Measurements from ENCODE around the gene IL36B.

Gene IL36B

DNA sequence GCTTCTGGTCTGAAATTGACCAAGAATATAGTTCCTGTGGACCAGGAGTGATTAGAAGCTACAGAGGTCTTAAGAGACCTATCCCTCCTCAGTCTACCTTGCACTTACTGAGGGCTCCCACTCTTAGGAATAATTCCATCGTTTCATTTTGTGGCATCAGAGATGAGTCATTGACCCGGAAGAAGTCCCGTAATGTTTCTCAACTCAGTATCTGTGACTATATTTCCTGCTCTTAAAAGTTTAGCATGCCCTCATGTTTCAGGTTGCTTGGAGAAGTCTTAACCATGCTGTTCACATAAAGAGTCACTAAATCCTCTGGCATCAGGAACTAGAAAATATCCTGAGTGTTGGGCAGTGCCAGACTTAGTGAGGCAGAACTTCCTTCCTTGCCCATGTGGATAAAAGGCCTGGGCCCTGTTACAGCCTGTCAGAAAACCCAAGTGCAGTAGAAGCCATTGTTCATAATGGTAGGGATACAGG lies 47.6 kb downstream of the IL36B start, which contains the start of gene IL36A:
Gene IL36A, plus strand, starts transcription at position 430 of the 480 bp plus-strand sequence. CDS start 413 bp downstream, outside the sequence.
- no peak for DNase-seq

DNA sequence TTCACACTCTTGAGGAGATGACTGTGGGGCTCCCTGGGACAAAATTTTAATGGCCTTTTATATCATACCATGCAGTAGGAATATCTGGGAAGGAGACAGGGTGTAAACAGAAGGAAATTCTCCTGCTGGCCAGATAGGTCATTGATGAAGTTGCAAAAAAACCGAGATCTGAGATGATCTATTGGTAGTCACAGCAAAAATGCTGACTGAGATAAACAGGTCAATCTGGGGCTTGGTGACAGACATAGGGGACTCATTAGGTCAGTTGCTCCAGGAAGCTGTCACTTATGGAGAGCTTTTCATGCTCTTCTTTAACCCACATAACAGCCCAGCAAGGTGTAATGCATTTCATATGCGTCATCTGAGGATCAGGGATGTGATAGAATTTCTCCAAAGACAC lies 50.0 kb downstream of the IL36B start:
- no peak for DNase-seq

DNA sequence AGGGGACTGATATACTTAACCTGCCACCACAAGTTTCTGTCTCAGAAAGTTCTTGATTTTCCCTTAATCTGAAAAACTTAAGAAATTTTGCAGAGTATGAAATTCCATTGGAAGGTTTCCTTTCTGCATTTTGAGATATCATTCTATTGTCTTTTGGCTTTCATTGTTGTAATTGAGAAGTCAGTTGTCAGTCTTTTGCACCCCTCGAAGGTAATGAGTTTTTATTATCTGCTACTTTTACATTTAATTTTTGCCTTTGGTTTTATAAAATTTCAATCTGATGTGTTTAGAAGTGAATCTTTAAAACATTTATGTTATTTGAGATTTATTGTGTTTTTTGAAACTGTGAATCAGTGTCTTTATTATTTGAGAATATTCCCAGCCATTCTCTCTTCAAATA lies 52.2 kb downstream of the IL36B start:
- no peak for DNase-seq

DNA sequence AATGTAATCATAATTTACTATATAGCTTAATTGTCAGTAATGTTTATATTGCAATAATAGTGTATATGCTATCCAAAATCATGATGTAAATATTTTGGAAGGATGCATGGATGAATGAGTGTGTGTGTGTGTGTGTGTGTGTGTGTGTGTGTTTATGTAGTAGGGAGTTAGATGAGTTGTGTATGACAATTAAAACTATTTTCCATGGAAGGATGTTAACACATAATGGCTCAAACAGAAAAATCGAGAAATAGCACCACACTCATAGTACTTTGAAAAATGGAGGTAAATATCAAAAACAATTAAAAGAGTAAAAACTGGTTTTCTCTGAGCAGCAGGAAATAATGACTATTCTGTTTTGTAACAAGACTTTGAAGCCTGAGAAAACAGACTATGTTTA lies 55.5 kb downstream of the IL36B start:
- DNase-seq: no peak

DNA sequence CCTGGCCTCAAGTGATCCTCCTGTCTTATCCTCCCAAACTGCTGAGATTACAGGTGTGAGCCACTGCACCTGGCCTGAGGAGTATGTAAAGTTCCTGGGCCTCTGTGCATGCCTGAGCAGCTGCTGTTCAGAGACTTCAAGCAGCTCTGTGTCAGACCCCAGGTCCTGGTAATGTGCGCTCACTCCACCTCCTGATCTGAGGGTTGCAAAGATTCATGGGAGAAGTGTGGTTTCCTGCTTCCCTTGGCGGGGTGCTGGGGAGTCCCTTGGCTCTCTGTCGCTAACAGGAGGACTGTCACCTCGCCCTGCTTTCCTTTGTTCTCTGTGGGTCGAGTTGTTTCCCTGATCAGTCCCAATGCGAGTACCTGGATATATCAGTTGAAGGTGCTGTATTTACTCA lies 56.0 kb downstream of the IL36B start:
- peak; percentile 66 for DNase-seq

DNA sequence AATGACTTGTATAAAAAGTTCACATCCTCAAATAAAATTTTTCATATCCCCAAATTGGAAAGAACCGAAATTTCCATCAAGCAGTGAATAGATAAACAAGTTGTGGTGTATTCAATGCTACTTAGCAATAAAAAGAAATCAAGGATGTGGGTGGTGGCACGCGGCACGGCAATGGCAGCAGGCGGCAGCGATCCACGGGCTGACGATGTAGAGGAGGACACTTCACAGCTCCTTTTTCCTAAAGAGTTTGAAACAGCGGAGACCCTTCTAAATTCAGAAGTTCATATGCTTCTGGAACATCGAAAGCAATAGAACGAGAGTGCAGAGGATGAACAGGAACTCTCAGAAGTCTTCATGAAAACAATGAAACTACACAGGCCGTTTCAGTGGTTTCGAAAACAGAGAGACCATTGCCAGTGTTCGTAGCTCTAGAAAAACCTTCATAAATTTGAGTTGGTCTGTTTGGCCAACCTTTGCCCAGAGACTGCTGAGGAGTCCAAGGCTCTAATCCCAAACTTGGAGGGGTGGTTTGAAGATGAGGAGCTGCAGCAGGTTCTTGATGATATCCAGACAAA lies 57.2 kb downstream of the IL36B start:
- peak; percentile 15 for DNase-seq

DNA sequence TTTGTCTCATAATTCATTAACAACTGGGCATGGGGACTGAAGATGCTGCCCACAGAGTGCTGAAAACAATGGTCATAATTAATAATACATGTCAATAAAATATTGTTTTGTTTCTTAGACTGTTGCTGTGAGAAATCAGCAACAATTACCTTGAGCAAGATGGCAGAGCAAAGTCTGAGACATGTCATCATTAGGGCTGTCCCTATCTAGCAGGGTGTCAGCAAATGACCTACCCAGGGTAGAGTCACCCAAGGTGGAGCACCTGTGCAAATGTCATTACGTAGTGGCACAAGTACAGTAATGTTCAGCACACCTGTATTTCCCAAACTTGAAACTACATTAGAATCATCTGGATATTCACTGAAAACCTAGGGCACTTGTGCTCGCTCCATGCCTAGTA lies 58.0 kb downstream of the IL36B start:
- no peak for DNase-seq

DNA sequence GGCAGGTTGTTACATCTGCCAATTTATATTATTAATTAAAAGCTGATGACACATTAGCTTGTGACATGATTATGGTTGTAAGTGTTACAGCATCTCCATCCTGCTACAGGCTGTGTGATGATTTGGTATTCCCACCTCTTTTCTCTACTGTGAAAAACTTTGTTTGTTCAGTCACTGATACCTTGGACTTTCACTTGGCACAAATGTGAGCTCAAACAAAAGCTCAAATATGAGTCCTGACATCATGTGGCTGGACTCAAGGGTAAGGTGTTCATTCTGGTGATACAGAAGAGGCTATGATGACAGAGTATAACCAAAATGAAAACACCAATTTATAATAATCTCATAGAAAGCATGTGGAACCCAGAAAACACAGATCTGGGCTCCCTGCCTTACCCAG lies 58.8 kb downstream of the IL36B start:
- no peak for DNase-seq

DNA sequence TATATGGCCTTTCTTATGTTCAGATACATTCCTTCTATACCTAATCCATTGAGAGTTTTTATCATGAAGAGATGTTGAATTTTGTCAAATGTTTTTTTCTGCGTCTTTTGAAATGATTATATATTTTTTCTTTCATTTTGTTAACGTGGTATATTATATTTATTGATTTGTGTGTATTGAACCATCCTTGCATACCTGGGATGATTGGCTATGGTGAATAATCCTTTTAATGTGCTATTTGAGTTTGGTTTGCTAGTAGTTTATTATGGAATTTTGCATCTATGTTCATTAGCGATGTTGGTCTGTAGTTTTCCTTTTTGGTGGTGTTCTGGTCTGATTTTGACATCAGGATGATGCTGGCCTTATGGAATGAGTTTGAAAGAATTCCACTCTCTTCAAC lies 63.1 kb downstream of the IL36B start:
- DNase-seq: no peak

DNA sequence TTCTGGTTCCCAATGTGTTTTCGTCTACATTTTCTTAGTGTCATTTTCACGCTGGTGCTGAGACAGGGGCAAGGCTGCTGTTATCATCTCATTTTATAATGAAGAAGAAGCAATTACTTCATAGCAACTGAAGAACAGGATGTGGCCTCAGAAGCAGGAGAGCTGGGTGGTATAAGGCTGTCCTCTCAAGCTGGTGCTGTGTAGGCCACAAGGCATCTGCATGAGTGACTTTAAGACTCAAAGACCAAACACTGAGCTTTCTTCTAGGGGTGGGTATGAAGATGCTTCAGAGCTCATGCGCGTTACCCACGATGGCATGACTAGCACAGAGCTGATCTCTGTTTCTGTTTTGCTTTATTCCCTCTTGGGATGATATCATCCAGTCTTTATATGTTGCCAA lies 67.6 kb downstream of the IL36B start:
- DNase-seq: peak; percentile 8

DNA sequence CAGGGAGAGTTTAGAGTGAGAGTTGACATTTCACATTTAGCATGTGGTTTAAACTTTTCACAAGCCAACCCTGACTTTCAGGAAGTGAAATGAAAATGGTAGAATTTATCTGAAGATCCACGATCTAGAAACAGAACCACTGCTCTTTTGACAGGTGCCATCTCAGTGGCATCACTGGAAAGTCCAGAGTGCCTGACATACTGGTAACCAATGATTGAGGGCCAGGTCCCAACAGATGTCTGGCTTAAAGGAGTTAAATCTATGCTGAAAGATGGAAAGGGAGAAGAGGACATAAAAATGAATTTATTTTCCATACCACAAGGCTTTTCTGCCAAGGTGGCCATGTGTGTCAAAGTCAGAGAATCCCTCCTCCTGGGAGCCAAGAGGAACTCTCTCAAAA lies 72.1 kb downstream of the IL36B start:
- no peak for DNase-seq

DNA sequence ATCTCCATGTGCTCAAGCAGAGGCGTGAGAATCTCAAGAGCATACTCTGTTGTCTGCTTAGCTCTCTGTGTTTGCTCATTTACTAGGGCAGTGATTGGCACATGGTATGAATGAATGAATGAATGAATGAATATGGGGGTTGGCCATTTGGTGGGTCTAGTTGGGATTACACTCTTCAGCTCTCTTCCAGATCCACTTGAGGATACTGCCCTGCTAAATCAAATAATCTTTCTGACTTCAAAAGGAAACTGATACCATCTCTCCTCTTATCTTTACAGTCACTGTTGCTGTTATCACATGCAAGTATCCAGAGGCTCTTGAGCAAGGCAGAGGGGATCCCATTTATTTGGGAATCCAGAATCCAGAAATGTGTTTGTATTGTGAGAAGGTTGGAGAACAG lies 72.9 kb downstream of the IL36B start:
- no peak for DNase-seq

DNA sequence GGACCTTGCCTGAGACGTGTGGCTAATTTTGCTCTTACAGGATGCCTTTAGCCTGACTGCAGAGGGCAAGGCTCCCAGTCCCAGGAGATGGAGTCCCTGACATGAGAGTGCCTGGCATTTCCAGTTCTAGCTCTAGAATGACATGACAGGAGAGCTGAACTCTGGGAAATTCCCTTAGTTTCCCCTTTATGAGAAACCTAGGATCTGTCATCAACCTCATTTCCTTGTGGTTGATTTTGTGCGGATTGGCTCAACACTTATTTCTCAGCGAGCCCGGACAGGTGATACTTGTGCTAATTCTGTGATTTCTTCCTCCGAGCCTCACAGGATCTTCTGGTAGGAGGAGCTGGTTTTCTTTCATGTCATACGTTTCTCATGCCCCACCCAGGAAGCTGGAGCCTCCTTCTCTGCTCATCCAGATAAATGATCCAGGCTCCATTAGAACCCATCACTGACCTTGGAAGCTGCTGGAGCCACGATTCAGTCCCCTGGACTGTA lies 75.1 kb downstream of the IL36B start, which contains the start of gene IL36G:
Gene IL36G, plus strand, starts transcription at position 448 of the 498 bp plus-strand sequence. CDS start 633 bp downstream, outside the sequence.
- no peak for DNase-seq

All from activated CD4-positive, alpha-beta T cell treated with anti-CD3 and anti-CD28 coated beads, Interleukin-10, Interleukin-2, amounts not matched to agents 100 ng/mL and 50 ng/mL, durations not matched to agents 16 hours and 8 hours (primary cell).